Non-pigmented ciliary epithelial cell (primary cell): Measurements from ENCODE around the gene CRLF3.
"Not testable (repeated sequence)": the region's sequence is repeated elsewhere in the genome, so short reads cannot be mapped to it uniquely, and the experiment has no call there.

ENCODE experiments used
- DNase-seq: peaks from one replicate; pipeline ENCODE4 v3.0.0-alpha.2; 2010; ENCODE audit warnings: low read depth

CRLF3 gene

GRCh38 chr17:30735644-30736043 is 88.8 kb downstream of the CRLF3 start:
- DNase-seq = not testable (repeated sequence)

GRCh38 chr17:30735206-30735605 is 89.3 kb downstream of the CRLF3 start:
- DNase-seq = not testable (repeated sequence)

GRCh38 chr17:30734153-30734552 is 90.3 kb downstream of the CRLF3 start:
- not testable (repeated sequence) for DNase-seq
